ENCODE results near the gene PTPRM.

PTPRM gene

GRCh38 chr18:8107426-8107825 lies 540.3 kb downstream of the PTPRM start:
- DNase-seq (ENCODE audit: low read depth in 2 of 2), result no peak

GRCh38 chr18:8114480-8114879 lies 547.4 kb downstream of the PTPRM start:
- DNase-seq (ENCODE audit: low read depth in 2 of 2), result no peak

DNA sequence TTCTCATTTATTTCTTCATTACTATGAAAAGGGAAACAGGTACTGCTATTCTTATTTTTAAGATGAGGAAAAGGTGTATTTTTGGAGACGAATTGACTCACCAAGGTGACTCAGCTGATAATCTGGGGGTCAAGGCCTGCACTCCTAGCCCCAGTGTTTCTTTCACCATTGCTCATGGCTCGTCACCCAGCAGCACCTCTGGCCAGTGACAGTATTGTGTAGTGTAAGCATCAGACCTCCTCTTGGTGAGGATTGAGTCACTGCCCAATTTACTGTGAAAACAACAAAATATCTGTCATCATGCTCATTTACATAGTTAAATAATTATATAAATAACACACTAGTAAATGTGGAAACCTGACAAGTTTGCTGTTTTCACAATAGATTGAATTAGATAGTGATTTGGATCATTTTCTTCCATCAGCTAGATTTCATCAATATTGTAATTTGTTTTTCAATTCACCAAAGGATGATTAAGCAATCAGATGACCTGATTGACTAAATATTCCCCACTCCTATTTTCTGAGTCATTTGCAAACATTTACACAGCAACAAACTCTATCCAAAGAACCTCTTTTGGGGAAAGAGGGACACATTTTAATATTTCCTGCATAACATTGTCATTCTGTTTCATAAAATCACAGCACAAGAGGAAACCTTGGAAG lies 549.4 kb downstream of the PTPRM start:
- DNase-seq (ENCODE audit: low read depth in 2 of 2), result no peak

DNA sequence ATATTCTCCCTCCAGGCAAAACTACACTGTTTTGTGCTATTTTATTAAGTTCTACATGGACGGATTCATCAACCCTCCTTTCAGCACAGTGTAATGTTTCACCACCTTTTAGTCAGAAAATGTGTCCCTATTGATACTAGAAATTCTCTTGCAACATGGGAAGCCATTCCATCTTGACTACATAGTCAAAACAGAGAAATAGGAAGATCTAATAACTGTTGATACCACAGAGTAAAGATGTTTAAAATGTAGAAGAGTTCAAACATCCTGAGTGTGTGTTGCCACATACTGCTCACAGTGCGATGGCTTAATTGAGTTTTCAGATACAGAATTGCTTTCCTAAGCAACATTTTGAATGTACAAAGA lies 549.9 kb downstream of the PTPRM start:
- DNase-seq (ENCODE audit: low read depth in 2 of 2), result no peak

- no peak for DNase-seq (ENCODE audit: low read depth in 2 of 2)
Measured at GRCh38 chr18:8121101-8121500, 554.0 kb downstream of the PTPRM start.

DNA sequence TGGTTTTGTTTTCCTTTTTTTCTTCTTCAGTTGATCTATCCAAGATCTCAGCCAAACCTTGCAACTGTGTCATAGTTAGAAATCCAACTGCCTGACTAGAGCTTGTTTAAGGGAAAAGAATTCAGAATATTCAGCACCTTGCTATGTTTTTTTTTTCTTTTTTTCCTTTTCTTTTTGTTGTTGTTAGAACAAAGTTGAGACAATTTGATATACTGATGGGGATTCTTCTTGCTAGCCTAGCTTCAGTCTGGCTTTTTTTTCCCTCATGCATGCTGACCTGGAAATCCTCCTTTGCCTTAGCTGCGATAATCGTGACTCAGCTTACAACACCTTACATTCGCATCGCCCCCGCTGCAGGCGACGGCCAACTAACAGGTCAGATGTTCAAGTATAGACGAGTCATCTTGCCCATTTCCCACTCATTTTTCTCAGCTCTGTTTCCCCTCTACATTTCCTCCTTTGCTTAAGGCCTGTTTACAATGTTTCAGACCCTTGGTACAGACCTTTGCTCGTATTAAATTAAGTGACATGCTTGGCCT lies 554.9 kb downstream of the PTPRM start:
- DNase-seq (ENCODE audit: low read depth in 2 of 2), result no peak

DNA sequence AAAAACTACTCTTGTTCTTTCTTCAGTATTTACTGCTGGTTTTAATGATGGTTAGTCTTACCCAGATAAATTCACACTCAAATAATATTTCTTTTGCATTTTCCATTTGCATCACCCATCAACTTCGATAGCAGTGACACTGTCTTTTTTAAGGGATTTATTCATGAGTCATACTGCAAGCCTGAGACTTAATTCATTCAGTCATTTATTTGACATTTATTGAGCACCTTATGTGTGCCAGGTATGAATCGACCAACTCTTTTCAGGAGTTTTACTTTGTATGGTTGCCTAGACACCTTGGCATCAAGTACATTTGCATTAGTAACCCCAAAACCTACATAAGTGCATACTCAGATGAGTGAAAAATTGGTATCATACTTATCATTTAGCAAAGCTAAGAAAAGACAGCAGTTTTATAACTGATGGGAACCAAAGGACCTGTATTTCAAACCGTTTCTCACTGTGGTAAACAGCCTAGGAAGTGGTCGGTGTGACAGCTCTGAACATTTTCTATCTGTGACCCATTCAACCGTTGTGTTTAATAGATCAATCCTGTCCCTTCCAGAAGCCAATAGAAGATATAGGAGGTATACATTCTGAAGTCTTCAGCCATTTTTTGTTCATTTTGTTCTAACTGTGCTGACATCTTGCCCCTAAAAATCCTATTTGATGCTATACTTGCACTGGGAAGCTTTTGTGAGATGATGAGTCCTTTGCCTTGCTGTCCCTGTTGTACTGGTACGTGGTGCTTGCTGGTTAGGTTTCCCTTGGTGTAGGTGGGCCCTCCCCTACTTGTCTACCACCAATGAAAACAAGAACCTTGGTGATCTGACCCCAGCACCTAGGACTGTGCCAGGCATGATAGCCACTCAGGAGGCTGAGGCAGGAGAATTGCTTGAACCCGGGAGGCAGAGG lies 557.4 kb downstream of the PTPRM start:
- no peak for DNase-seq (ENCODE audit: low read depth in 2 of 2)

- DNase-seq (ENCODE audit: low read depth in 2 of 2), result no peak
Measured at GRCh38 chr18:8130096-8130495, 563.0 kb downstream of the PTPRM start.

DNA sequence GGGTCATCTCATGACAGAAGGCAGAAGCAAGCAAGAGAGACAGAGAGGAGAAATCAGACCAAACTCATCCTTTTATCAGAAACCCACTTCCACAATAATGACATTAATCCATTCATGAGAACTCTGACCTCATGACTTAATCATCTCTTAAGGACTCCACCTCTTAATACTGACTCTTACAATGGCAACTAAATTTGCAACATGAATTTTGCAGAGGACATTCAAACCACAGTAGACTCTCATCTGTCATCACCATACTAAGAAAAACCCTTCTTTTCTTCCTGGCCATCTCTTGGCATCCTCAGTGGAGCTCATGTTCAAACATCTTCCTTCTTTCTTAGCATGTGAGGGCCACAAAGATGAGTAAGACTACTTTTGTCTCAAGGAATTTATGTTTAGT lies 565.9 kb downstream of the PTPRM start:
- DNase-seq (ENCODE audit: low read depth in 2 of 2), result no peak

DNA sequence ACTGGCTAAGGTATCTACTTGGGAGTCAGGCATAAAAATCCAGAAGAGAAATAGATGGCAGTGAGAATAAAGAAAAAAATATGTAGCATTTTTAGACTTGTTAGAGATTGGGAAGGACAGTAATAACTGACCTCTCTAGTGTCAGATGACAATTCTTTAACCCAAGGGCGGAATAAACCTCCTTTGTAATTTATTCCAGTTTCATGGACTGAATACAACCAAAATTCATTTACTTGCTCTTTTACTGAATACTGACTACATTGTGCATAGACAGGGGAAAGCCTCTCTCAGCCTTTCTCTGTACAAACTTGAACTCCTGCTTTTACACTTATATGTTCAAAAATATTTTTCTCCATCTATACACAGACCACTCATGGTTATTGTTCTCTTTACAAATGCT lies 566.8 kb downstream of the PTPRM start:
- no peak for DNase-seq (ENCODE audit: low read depth in 2 of 2)

DNA sequence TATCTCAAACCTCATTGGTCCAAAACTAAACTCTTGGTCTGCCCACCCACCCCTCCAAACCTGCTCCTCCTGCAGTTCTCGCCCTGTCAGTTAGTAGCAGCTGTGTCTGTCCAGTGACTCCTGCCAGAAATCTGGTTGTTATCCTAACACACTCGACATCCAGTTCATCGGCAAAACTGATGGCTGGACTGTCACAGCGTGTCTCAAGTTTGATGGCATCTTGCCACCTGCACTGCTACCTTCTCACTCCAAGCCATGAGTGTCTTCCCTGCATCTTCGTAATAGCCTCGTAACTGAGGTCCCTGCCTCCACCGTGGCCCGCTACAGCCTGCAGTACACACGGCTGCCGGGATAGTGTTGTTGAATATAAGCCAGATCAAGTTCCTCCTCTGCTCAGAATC lies 572.0 kb downstream of the PTPRM start:
- DNase-seq (ENCODE audit: low read depth in 2 of 2), result no peak

DNA sequence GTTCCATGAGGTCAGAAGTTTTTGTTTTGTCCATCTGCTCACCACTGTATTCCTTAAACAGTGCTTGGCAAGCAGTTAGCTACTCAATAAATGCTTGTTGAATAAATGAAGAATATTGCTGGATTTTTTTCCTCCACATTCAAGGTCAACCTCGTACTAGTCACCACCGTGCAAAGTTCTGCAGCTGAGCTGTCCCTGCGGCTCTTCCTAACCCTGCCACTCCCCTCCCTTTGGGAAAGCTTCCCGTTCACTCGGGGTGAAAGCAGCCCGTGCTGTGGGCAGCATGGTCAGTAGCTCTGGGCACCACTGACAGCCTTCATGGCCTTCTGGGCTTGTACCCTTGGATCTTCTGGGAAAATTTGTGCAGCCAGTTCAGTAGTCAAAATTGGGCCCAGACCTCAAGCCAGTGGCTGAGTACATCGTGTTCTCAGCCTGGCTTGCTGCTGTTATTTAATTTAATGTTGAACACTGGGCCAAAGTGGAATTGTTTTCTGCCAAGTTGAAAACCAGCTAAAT lies 572.8 kb downstream of the PTPRM start:
- DNase-seq (ENCODE audit: low read depth in 2 of 2), result no peak

DNA sequence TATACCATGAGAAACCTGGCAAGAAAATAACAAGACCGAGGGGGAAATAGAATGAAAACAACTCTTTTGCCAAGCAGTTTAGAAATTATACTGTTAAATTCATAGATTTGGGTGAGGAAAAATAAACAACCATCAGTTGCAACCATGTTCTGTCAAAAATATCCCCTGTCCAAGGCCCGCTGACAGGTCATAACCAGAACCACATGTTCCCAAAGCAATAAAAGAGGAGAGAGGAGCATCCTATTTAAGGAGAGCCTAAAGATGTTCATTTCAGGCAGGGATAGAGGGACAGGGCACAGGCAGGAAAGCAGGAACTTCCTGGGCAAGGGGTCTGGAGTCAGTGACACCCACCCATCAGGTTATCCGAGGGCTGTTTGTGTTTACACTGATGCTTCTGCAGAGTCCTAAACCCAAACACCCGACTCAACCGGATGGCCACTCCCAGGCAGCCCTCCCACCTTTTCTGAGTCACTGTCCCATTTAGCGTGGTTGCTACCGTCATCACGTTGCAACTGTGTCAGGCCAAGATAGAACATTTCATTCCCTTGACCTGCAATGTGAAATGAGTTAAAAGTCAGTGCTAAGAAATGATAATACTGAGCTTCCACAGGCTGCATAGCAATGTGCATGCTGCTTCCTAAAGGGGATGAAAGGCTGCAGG lies 573.9 kb downstream of the PTPRM start:
- no peak for DNase-seq (ENCODE audit: low read depth in 2 of 2)

DNA sequence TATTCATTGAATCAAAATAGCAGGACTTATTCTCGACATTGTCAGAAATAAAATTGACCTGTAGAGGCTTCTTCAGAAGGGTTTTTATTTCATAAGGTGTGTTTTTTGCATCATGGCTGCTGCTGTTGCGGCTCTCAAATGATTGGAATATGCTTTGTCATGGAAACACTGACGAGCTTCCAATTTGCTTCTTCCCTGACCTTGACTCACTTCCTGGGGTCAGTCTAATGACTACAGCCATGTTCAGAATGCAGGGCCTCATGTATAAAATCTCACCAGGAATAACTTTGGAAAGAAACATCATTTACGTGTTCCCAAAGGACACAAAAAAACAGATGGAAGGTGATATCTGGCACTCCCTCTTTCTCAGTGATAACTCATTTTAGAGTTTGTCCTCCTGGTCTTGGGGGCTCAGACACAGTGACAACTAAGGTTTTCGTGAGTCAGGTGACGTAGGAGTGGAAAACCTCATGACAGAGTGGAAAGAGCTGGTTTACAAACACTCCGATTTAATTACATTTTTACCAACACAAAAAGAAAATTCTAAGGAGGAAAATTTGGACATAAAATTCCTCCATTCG lies 575.1 kb downstream of the PTPRM start:
- no peak for DNase-seq (ENCODE audit: low read depth in 2 of 2)

DNA sequence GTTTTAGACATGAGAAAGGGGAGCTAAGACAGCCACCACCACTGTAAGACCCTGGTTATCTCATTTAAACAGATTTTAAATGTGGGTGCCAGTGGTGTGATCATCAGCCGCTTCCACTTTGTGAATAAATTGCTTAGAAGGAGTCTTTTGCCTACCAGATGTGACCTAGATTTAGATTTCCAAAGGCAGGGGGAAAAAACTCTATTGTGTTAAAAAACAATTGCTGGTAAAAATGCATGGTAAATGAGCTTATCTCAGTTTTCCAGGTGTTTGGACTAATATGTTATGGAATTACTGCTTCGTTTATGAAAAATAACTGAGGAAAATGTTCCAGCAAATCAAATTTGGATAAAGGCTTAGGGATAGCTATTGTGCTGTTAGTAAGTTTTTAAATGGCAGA lies 575.8 kb downstream of the PTPRM start:
- no peak for DNase-seq (ENCODE audit: low read depth in 2 of 2)

DNA sequence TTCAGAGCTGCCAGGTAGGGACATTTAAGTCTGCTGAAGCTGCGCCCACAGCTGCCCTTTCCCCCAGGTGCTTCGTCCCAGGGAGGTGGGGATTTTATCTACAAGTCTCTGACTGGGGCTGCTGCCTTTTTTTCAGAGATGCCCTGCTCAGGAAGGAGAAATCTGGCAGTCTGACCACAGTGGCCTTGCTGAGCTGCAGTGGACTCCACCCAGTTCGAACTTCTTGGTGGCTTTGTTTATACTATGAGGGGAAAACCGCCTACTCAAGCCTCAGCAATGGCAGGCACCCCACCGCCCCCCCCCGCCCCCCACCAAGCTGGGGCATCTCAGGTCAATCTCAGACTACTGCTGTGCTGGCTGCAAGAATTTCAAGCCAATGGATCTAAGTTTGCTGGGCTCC lies 584.1 kb downstream of the PTPRM start:
- no peak for DNase-seq (ENCODE audit: low read depth in 2 of 2)

DNA sequence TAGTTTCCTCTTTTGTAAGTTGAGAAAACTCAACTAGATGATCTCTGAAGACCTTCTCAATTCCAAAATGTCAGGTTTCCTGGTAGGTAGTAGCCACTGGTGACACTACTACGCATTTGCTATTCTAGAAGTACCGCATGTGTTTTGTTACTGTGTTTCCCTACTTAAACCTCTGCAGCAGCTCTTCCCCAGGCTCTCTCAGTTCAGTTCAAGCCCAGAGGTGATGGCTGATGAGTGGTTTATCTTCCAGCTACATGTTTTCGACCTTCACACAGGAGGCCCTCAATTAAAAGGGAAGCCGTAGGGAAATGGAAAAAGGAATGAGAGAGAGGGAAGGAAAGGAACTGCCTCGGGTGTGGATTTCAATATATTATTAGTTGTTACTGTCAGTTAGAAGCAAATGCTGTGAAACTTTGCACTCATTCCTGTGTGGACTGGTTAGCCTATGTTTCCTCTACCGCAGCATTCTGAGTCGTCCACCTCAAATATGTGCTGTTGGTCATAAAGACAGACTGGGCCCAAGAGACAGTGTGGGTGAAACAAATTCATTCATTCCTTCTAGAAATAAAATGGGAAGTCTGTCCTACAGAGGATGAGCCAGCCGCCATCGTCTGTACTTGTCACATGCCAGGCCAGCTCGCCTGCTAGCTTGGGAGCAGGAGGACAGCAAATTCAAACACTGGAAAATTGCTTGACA lies 586.9 kb downstream of the PTPRM start:
- DNase-seq (ENCODE audit: low read depth in 2 of 2), result no peak

DNA sequence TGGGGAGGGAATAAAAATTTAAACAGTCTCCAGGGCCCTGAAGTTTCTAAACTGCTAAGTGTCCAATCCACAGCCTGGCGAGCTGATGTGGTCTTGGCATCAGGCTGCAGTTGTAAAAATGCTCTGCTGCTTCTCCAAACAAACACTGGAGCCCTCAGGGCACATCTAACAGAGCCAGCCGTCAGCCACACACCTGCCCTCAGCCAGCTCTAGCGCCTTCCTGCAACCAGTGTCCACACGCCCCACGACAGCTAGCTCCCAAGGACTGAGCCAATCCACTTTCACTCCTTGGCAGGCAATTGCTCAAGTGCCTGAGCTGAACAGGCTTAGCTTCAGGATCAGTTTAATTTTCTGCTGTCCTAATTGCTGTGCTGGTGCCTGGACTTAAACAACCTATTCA lies 595.7 kb downstream of the PTPRM start:
- no peak for DNase-seq (ENCODE audit: low read depth in 2 of 2)

GRCh38 chr18:8163286-8163959 lies 596.3 kb downstream of the PTPRM start:
- DNase-seq (ENCODE audit: low read depth in 2 of 2), result no peak

DNA sequence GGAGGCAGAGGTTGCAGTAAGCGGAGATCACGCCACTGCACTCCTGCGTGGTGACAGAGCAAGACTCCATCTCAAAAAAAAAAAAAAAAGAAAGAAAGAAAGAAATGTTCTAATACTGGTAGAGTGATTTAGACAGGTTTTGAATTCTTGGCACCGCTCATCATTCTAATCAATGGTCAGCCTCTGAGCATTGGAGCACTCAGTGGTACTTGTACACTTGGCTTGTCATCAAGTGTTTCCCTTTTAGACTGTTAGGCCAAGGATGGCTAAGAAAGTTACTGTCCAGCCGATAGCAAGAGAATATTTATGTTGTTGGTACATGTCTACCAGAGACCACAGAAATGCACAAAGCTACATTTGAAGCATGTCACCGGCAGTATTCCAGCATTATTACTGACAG lies 598.0 kb downstream of the PTPRM start:
- no peak for DNase-seq (ENCODE audit: low read depth in 2 of 2)

- no peak for DNase-seq (ENCODE audit: low read depth in 2 of 2)
Measured at GRCh38 chr18:8167026-8167425, 599.9 kb downstream of the PTPRM start.
